ENCODE measurements around the gene DCAF8.

DCAF8 gene

GRCh38 chr1:160178731-160179130 is 83.6 kb downstream of the DCAF8 start:
- no peak for TF ChIP-seq CTCF (IDR thresholded peaks at IDR 0.05; ENCODE audit: low read depth, low read length, missing control alignments)
- no peak for DNase-seq (ENCODE audit: extremely low read depth, low read depth)
- H3K4me3 ChIP-seq (replicated peaks; ENCODE audit: low read depth, low read length): no peak overlapping the region

GRCh38 chr1:160177667-160178066 is 84.7 kb downstream of the DCAF8 start:
- no peak for DNase-seq (ENCODE audit: extremely low read depth, low read depth)
- H3K4me3 ChIP-seq (replicated peaks; ENCODE audit: low read depth, low read length): no peak overlapping the region
- no peak for TF ChIP-seq CTCF (IDR thresholded peaks at IDR 0.05; ENCODE audit: low read depth, low read length, missing control alignments)

GRCh38 chr1:160177231-160177630 is 85.1 kb downstream of the DCAF8 start:
- no peak for TF ChIP-seq CTCF (IDR thresholded peaks at IDR 0.05; ENCODE audit: low read depth, low read length, missing control alignments)
- no peak for DNase-seq (ENCODE audit: extremely low read depth, low read depth)
- no peak overlapping the region for H3K4me3 ChIP-seq (replicated peaks; ENCODE audit: low read depth, low read length)

- TF ChIP-seq CTCF (IDR thresholded peaks at IDR 0.05; ENCODE audit: low read depth, low read length, missing control alignments): no peak
- no peak overlapping the region for H3K4me3 ChIP-seq (replicated peaks; ENCODE audit: low read depth, low read length)
- no peak for DNase-seq (ENCODE audit: extremely low read depth, low read depth)
These were observed 90.4 kb downstream of the DCAF8 start for GRCh38 chr1:160171980-160172379.

GRCh38 chr1:160171354-160171753 is 91.0 kb downstream of the DCAF8 start:
- H3K4me3 ChIP-seq (replicated peaks; ENCODE audit: low read depth, low read length): no peak overlapping the region
- TF ChIP-seq CTCF (IDR thresholded peaks at IDR 0.05; ENCODE audit: low read depth, low read length, missing control alignments): no peak
- DNase-seq (ENCODE audit: extremely low read depth, low read depth): no peak

- TF ChIP-seq CTCF (IDR thresholded peaks at IDR 0.05; ENCODE audit: low read depth, low read length, missing control alignments): no peak
- no peak overlapping the region for H3K4me3 ChIP-seq (replicated peaks; ENCODE audit: low read depth, low read length)
- no peak for DNase-seq (ENCODE audit: extremely low read depth, low read depth)
These were observed 92.6 kb downstream of the DCAF8 start for GRCh38 chr1:160169553-160170399.
